GM18951 (cell line): ENCODE data around the gene GULP1.
"Not testable (repeated sequence)": the region's sequence is repeated elsewhere in the genome, so short reads cannot be mapped to it uniquely, and the experiment has no call there.

ENCODE experiments used
- POLR2A ChIP-seq: IDR thresholded peaks from 4 replicates; pipeline ENCODE4 v1.6.1; 2011; ENCODE audit warnings: mild to moderate bottlenecking; ENCODE audit not compliant: insufficient read length, insufficient read depth; ENCODE audit errors: extremely low read depth
- in situ Hi-C: fragments of 300-500 bp; cut with MboI; formaldehyde crosslinking; loops from one replicate; pipeline ENCODE4 v1.12.0; 2022; ENCODE audit warnings: low sequenced_read_pairs, mixed read lengths, inconsistent platforms; ENCODE audit not compliant: unreplicated experiment

The GULP1 gene

GRCh38 chr2:188518381-188518780 is 226.7 kb downstream of the GULP1 start:
- in situ Hi-C loops, result no loop called here
- TF ChIP-seq POLR2A, result no peak

- in situ Hi-C loops, result no loop called here
- TF ChIP-seq POLR2A, result no peak
Measured at GRCh38 chr2:188519136-188519535, 227.5 kb downstream of the GULP1 start.

GRCh38 chr2:188522517-188522916 is 230.8 kb downstream of the GULP1 start:
- TF ChIP-seq POLR2A, result no peak
- in situ Hi-C loops, result loop anchor here (10.0 kb wide), 1 partner anchor 572 kb away; no protein-coding TSS in a partner anchor

GRCh38 chr2:188523919-188524318 is 232.2 kb downstream of the GULP1 start:
- in situ Hi-C loops, result loop anchor here (10.0 kb wide), 1 partner anchor 571 kb away; no protein-coding TSS in a partner anchor
- TF ChIP-seq POLR2A, result no peak

- in situ Hi-C loops, result loop anchor here (10.0 to 25.0 kb wide), 2 partner anchors 570 to 888 kb away; no protein-coding TSS in a partner anchor
- TF ChIP-seq POLR2A, result no peak
Measured at GRCh38 chr2:188524519-188525113, 232.9 kb downstream of the GULP1 start.

- in situ Hi-C loops, result loop anchor here (10.0 to 25.0 kb wide), 2 partner anchors 568 to 886 kb away; no protein-coding TSS in a partner anchor
- TF ChIP-seq POLR2A, result no peak
Measured at GRCh38 chr2:188526701-188527100, 235.0 kb downstream of the GULP1 start.

- in situ Hi-C loops, result loop anchor here (10.0 to 25.0 kb wide), 2 partner anchors 568 to 885 kb away; no protein-coding TSS in a partner anchor
- no peak for TF ChIP-seq POLR2A
Measured at GRCh38 chr2:188527141-188527540, 235.5 kb downstream of the GULP1 start.

GRCh38 chr2:188527581-188527993 is 235.9 kb downstream of the GULP1 start:
- in situ Hi-C loops, result loop anchor here (10.0 to 25.0 kb wide), 2 partner anchors 567 to 885 kb away; no protein-coding TSS in a partner anchor
- TF ChIP-seq POLR2A, result no peak

- in situ Hi-C loops, result loop anchor here (10.0 to 25.0 kb wide), 2 partner anchors 565 to 883 kb away; no protein-coding TSS in a partner anchor
Measured at GRCh38 chr2:188529710-188530109, 238.0 kb downstream of the GULP1 start.

GRCh38 chr2:188534875-188535274 is 243.2 kb downstream of the GULP1 start:
- TF ChIP-seq POLR2A, result no peak
- in situ Hi-C loops, result loop anchor here (25.0 kb wide), 1 partner anchor 877 kb away; no protein-coding TSS in a partner anchor

More at GRCh38 chr2:188529710-188530109, 238.0 kb downstream of the GULP1 start:
- no peak for TF ChIP-seq POLR2A

GRCh38 chr2:188551671-188552070 is 260.0 kb downstream of the GULP1 start:
- TF ChIP-seq POLR2A, result no peak
- in situ Hi-C loops, result no loop called here

GRCh38 chr2:188557081-188557480 is 265.4 kb downstream of the GULP1 start:
- TF ChIP-seq POLR2A, result no peak
- in situ Hi-C loops, result no loop called here

GRCh38 chr2:188559455-188559854 is 267.8 kb downstream of the GULP1 start:
- in situ Hi-C loops, result not testable (repeated sequence)

- in situ Hi-C loops, result no loop called here
- TF ChIP-seq POLR2A, result no peak
Measured at GRCh38 chr2:188561473-188561979, 269.9 kb downstream of the GULP1 start.
